Superior temporal gyrus (tissue), 1 donor: ENCODE data around the gene TMEM273.
A peak's percentile ranks its signal among the peaks of the same experiment; 100 is the strongest.

Experiments
- DNase-seq: peaks from one replicate; pipeline ENCODE4 v3.0.0-alpha.2; 2016; ENCODE audit errors: extremely low spot score

The TMEM273 gene

GRCh38 chr10:49164559-49165188 is 23.5 kb downstream of the TMEM273 start:
- peak; percentile 43 for DNase-seq

- no peak for DNase-seq
Measured at GRCh38 chr10:49163741-49164140, 24.4 kb downstream of the TMEM273 start.

DNA sequence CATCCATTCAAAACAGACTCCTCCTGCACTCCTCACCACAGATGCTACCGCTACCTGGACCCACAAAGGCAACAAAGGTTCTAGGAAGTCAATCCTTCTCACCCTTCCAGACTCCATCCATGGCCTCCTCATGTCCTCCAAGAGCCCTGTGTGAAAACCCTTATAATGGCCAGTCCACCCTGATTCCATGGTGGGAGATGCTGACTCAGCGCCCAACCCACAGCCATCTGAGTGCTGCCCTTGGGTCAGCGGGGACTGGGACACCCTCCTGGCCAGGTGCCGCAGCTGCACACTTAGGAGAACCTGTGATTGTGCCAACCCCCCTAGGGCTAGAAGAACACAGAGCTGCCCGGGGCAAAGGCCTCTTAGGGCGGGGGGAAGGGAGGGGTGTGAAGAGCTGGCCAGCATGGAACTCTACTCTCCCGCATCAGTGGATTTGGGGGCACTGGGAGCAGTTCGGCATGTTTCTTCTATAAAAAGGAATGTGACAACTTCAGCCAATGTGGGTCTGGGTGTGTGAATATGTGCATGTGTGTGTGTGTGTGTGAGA is 25.4 kb downstream of the TMEM273 start:
- no peak for DNase-seq

- DNase-seq: no peak
Measured at GRCh38 chr10:49162063-49162462, 26.1 kb downstream of the TMEM273 start.

GRCh38 chr10:49161411-49161997 is 26.7 kb downstream of the TMEM273 start:
- peak; percentile 68 for DNase-seq

DNA sequence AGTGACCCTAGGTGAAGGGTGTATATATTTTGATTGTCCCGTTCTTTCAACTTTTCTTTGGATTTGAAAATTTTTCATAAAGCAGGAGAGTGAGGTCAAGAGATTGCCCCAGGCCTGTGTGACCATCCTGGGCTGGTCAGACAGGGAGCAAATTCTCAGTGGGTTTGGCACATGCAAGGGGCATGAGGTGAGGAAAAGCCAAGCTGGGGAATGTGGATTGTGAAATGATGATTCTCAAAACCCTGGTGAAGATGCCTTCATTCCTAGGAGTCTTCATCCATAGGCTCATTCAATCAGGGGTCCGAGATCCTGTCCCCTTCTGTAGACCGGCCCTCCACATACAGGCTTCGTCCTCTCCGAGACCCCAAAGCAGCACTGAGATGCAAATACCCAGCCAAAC is 27.4 kb downstream of the TMEM273 start:
- DNase-seq: no peak

DNA sequence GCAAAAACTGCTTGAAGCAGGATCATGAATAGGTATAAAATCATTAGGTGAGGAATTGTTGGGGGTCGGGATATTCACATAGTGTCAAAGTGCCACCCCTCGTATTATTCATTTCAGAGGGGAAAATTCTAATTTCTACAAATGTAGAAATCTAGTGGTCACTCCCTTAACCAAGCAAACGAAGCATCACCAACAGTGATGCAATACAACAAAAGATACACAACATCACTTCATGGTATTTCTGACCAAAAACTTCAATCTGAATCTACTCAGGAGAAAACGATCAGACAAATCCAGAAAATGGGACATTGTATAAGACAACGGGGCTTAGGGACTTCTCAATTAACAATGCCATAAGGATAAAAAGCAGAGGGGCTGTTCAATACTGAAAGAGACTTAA is 28.1 kb downstream of the TMEM273 start:
- no peak for DNase-seq

GRCh38 chr10:49158915-49159314 is 29.3 kb downstream of the TMEM273 start:
- DNase-seq: no peak

- no peak for DNase-seq
Measured at GRCh38 chr10:49158404-49158803, 29.8 kb downstream of the TMEM273 start.

DNA sequence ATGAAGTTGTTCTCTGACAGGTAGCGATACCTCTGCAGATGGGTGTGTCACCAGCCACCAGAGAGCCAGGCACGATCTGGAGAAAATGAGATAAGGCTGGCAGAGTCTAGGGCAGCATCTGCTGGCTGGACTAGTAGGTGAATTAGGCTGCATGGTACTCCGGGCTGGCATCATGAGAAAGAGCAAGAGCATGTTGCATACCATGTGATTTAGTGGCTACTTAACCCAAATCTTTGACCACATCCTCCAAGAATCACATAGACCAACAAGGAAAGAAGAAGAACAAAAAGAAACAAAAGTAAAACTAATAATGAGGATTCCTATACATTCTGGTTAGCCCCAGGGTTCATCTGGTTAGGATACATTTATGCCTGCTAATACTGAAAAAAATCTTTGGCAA is 31.0 kb downstream of the TMEM273 start:
- no peak for DNase-seq

DNA sequence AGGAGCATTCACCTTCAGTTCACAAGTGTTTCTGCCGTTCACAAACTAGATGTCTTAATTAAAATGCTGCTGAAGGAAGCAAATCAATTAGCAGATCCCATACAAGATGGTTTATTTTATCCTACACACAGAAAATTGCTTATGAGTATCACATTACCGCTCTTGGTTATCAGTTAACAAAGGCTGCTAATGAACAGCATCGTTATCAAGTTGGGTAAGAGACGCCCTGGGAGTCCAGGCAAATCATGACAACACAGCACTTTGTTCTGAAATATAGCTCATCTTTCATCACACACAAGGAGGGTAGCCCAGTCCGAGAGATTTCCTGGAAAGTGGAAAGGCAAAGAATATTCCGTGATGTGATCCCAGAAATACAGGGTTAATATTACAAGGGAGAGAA is 33.5 kb downstream of the TMEM273 start:
- DNase-seq: no peak

- DNase-seq: no peak
Measured at GRCh38 chr10:49153971-49154370, 34.2 kb downstream of the TMEM273 start.

- no peak for DNase-seq
Measured at GRCh38 chr10:49153115-49153514, 35.1 kb downstream of the TMEM273 start.

DNA sequence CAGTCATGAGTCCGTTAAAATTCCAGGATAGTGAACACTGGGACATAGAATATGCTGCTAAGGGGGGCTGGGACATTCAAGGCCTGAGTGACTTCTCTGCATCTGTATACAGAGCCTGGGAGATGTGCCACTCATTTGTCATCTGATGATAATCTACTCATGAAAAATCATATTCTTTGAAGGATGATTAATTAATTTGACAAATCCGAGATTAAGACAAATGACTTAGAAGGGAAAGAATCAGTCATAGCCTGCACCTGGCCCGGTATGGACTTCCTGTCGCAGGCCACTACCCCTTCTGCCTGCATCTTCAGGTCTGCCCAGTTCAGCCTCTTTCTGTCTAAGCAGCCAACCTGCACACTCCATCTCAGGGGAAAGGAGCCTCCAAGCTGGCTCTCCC is 35.5 kb downstream of the TMEM273 start:
- DNase-seq: no peak

DNA sequence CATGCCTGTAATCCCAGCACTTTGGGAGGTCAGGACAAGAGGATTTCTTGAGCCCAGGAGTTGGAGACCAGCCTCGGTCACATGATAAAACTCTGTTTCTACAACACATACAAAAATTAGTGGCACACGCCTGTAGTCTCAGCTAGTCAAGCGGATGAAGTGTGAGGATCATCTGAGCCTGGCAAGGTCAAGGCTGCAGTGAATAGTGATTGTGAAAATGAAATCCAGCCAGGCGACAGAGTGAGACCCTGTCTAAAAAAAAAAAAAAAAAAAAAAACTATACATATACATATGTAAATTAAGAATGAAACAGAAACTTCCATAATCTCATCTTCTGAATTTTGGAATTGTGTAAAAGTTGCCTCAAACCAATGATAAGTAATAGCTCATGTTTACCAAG is 36.2 kb downstream of the TMEM273 start:
- DNase-seq: no peak

DNA sequence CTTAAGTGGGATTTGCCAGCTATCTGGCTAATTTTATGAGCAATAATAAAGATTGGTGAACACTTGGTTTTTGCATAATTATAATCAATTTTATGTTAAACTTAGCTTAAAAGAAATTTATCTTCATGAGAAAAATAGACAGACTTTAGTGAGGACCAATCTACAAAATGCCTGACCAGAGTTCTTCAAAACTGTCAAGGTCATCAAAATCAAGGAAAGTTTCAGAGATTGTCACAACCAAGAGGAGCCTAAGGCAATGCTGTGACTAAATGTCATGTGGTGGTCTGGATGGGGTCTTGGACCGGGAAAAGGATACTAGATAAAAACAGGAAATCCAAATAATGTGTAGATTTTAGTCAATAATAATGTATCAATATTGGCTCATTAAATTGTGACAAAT is 36.7 kb downstream of the TMEM273 start:
- DNase-seq: no peak

DNA sequence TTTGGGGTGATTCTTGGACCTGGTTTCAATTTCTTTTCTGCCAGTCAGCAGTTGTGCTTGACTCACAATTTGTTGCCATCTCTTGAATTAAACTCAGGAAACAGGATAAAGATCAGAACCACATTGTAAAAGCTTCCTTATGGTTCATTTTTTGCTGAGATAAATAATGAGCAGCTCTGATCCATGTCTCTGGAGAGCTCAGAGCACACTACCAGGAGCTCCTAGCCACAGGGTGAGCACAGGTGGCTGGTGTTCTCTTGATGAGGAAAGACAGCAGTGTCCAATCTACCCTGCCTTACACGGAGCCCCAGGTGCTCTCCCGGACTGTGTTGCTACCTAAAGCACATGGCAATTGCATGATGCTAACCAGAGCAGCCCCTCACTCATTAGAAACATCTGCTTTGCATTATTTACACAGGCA is 37.2 kb downstream of the TMEM273 start:
- no peak for DNase-seq

- DNase-seq: no peak
Measured at GRCh38 chr10:49150426-49150825, 37.8 kb downstream of the TMEM273 start.

GRCh38 chr10:49149881-49150280 is 38.3 kb downstream of the TMEM273 start:
- no peak for DNase-seq

DNA sequence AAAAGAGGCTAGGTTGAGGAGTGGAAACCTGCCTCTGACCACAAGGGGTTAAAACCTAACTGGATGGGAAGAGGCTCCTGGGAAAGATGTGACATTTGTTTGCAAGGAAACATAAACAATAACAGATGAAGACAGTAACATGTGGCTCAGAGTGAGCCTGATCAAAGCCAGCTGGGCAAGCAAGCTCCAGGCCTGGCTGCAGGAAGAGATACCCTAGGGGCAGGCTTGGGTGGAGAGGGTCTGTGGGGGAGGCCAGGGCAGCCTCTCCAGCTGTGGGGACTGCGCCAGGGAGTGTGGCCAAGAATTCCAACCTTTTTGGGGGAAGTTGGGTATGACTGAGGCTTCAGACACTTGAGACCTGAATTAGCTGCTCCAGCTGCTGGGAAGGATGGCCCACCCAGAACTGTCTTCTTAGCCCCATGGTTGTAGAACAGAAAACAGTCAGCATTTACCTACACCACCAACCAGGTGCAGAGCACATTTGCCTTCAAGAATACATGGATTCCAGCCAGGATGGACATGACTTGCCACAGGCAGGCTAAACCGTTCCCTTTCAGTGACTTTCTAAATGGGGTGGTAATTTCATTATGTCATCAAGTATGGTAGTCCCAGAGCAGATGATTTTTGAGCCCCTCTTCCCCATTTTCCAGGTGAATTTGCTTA is 44.0 kb downstream of the TMEM273 start:
- DNase-seq: no peak

- DNase-seq: no peak
Measured at GRCh38 chr10:49143249-49143648, 44.9 kb downstream of the TMEM273 start.

GRCh38 chr10:49141541-49142332 is 46.5 kb downstream of the TMEM273 start:
- DNase-seq: no peak
